OCI-LY7 (cell line): ENCODE data around the gene TXNL1.

Experiments used
- EZH2phosphoT487 ChIP-seq: fragments of 200-600 bp; sonication (generic); IDR thresholded peaks from 2 replicates; pipeline ENCODE4 v1.6.1; 2018; ENCODE audit warnings: low read depth, borderline replicate concordance, mild to moderate bottlenecking, mixed run types, antibody characterized with exemption, low read length, moderate library complexity, mixed read lengths
- TF ChIP-seq, protein P1 (sequence below): fragments of 200-600 bp; sonication (generic); conservative IDR thresholded peaks from 2 replicates; pipeline ENCODE4 v1.5.1; 2014; ENCODE audit warnings: mild to moderate bottlenecking, antibody characterized with exemption, low read length, moderate library complexity, mixed read lengths

- TF ChIP-seq, protein P1, sequence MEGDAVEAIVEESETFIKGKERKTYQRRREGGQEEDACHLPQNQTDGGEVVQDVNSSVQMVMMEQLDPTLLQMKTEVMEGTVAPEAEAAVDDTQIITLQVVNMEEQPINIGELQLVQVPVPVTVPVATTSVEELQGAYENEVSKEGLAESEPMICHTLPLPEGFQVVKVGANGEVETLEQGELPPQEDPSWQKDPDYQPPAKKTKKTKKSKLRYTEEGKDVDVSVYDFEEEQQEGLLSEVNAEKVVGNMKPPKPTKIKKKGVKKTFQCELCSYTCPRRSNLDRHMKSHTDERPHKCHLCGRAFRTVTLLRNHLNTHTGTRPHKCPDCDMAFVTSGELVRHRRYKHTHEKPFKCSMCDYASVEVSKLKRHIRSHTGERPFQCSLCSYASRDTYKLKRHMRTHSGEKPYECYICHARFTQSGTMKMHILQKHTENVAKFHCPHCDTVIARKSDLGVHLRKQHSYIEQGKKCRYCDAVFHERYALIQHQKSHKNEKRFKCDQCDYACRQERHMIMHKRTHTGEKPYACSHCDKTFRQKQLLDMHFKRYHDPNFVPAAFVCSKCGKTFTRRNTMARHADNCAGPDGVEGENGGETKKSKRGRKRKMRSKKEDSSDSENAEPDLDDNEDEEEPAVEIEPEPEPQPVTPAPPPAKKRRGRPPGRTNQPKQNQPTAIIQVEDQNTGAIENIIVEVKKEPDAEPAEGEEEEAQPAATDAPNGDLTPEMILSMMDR: no peak
- TF ChIP-seq EZH2phosphoT487: no peak
Measured at GRCh38 chr18:56676639-56677038, 38.2 kb upstream of the TXNL1 start.
